ENCODE data around the gene STOML1. TPM values are rescaled to one million over a fixed set of nuclear protein-coding genes. Genes with fewer than 3 reads are reported as not detected.
"Not testable (repeated sequence)": the region's sequence is repeated elsewhere in the genome, so short reads cannot be mapped to it uniquely, and the experiment has no call there.

The STOML1 gene
- total RNA-seq, 2 experiments from 2014 or later, result 10.8 to 10.9 TPM

DNA sequence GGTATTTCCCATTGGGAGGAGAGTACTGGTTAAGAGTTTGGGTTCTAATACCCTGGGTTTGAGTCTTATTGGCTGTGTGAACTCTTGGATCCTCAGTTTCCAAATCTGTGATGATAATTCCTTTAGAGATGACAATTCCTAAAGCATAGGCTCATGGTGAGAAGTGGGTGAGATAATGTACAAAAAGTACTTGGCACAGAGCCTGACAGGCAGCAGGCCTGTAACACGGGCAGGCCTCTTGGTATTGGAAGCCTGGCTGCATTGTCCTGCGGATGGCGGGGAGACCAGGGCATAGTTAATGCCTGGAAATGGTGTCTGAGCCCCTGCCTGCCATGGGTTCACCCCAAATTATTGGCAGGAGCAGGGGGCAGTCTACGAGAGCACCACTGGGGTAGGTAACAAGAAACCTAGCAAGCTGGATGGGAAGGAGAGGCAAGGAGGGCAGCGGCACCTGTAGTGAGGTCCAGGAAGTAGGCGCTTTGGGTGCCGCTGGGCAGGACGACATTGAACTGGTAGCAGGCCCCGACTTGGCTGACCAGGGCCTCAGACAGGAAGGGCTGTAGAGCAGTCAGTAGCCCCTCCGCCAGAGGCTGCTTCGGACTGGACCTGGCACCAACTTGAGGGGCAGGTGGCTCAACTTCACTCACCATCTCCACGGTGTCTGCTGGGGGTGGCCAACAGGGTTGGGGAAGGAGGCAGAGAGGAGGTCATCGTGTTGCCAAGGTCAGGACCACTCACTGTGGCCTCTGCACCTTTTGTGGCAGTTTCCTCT lies 7.7 kb downstream of the STOML1 start:
- ChIA-PET CTCF (interaction anchor here (4.4 kb wide), 1 partner anchor 11 kb away, joined by 39 read pairs; no protein-coding TSS in a partner anchor), POLR2A (interaction anchor here (1.0 to 2.3 kb wide), 2 partner anchors 10 kb away, joined by 3 to 7 read pairs; partner anchors contain the start of gene PML)

GRCh38 chr15:73983773-73984172 lies 8.3 kb downstream of the STOML1 start:
- Mint-ChIP-seq H3K9me3 (ENCODE audit: insufficient read depth) (no peaks in the 10 kb centered on the region), H3K4me3 (no peak overlapping the region), H3K27ac (peak overlapping the region; percentile 56), H3K27me3 (ENCODE audit: low read depth) (peaks cover 3% of the 10 kb centered on the region), H3K4me1 (ENCODE audit: low read depth) (peaks cover 53% of the 10 kb centered on the region), H3K36me3 (ENCODE audit: low read depth) (peaks cover 6% of the 10 kb centered on the region)
- ATAC-seq (no peak), DNase-seq (no peak)
- ChIA-PET CTCF (interaction anchor here (1.1 to 4.4 kb wide), 2 partner anchors 10 to 25 kb away, joined by 3 to 39 read pairs; no protein-coding TSS in a partner anchor), POLR2A (interaction anchor here (1.0 to 2.3 kb wide), 3 partner anchors 8 to 11 kb away, joined by 3 to 7 read pairs (median 6); partner anchors contain the start of genes PML and STOML1)

More for the DNA sequence above, 7.7 kb downstream of the STOML1 start:
- ATAC-seq, result no peak
- no peak for DNase-seq
- Mint-ChIP-seq H3K27me3 (ENCODE audit: low read depth) (no peaks in the 10 kb centered on the region), H3K36me3 (ENCODE audit: low read depth) (peaks cover 6% of the 10 kb centered on the region), H3K9me3 (ENCODE audit: insufficient read depth) (no peaks in the 10 kb centered on the region), H3K4me3 (no peak overlapping the region), H3K4me1 (ENCODE audit: low read depth) (peaks cover 56% of the 10 kb centered on the region), H3K27ac (peak overlapping the region; percentile 56)

GRCh38 chr15:73983211-73983727 lies 8.8 kb downstream of the STOML1 start:
- Mint-ChIP-seq H3K9me3 (ENCODE audit: insufficient read depth) (no peaks in the 10 kb centered on the region), H3K4me1 (ENCODE audit: low read depth) (peaks cover 53% of the 10 kb centered on the region), H3K27me3 (ENCODE audit: low read depth) (peaks cover 5% of the 10 kb centered on the region), H3K27ac (peak overlapping the region; percentile 91), H3K36me3 (ENCODE audit: low read depth) (peaks cover 6% of the 10 kb centered on the region), H3K4me3 (no peak overlapping the region)
- no peak for ATAC-seq
- CTCF ChIA-PET, result interaction anchor here (1.1 to 4.4 kb wide), 3 partner anchors 10 to 24 kb away, joined by 3 to 39 read pairs (median 24); partner anchors contain the start of genes PML and STOML1
- DNase-seq, result no peak
- POLR2A ChIA-PET, result interaction anchor here (0.8 to 1.7 kb wide), 2 partner anchors 9 to 13 kb away, joined by 4 to 6 read pairs; partner anchors contain the start of gene STOML1

DNA sequence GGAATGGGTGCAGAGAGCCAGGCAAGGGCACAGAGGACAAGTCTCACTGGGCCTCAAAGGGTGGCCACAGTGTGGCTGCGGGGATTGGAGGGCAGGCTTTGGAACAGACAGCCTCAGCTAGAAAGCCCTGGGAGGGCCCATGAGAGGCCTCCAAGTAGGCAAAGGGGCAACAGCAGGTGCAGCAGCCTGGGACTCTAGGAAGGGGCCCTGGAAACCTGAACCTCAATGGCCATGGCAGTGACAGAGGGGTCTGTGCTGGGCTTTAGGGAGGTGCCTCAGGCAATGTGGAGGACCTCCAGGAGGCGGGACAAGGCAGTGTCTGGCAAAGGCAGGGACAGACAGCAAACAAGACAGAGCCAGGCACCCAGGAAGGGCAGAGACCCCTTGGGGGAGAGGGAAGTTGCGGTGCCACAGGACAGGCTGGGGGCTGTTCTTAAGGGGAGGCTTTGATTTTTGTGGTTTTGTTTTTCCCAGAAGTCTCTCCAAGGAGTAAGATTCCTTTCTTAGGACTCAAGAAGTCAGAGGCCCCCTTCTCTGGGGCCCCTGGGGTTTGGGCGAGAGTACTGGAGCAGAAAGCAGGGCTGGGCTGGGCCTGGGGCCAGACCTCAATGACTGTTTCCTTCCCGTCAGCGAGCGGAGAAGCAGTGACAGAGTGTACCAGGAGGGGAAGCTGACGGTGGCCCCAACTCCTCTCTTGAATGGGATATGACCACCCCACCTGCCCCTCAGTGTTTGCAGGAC lies 9.7 kb downstream of the STOML1 start:
- Mint-ChIP-seq H3K9me3 (ENCODE audit: insufficient read depth) (no peaks in the 10 kb centered on the region), H3K27ac (peak overlapping the region; percentile 91), H3K36me3 (ENCODE audit: low read depth) (peaks cover 6% of the 10 kb centered on the region), H3K27me3 (ENCODE audit: low read depth) (peaks cover 7% of the 10 kb centered on the region), H3K4me3 (peak overlapping the region; percentile 22), H3K4me1 (ENCODE audit: low read depth) (peaks cover 53% of the 10 kb centered on the region)
- CTCF ChIA-PET, result interaction anchor here (1.0 to 4.4 kb wide), 4 partner anchors 9 to 338 kb away, joined by 3 to 39 read pairs (median 14); partner anchors contain the start of genes PML and STOML1
- peak; percentile 70 for ATAC-seq
- POLR2A ChIA-PET, result interaction anchor here (0.8 to 2.5 kb wide), 3 partner anchors 9 to 14 kb away, joined by 4 to 19 read pairs (median 6); partner anchors contain the start of genes PML and STOML1
- DNase-seq, result peak; percentile 49

GRCh38 chr15:73981761-73982221 lies 10.3 kb downstream of the STOML1 start:
- POLR2A ChIA-PET, result interaction anchor here (1.7 to 2.5 kb wide), 2 partner anchors 10 to 13 kb away, joined by 6 to 19 read pairs; partner anchors contain the start of genes PML and STOML1
- no peak for DNase-seq

GRCh38 chr15:73979636-73980035 lies 12.5 kb downstream of the STOML1 start:
- Mint-ChIP-seq H3K4me3 (no peak overlapping the region), H3K36me3 (ENCODE audit: low read depth) (peaks cover 2% of the 10 kb centered on the region), H3K4me1 (ENCODE audit: low read depth) (peaks cover 59% of the 10 kb centered on the region), H3K9me3 (ENCODE audit: insufficient read depth) (no peaks in the 10 kb centered on the region), H3K27ac (no peak overlapping the region), H3K27me3 (ENCODE audit: low read depth) (peaks cover 13% of the 10 kb centered on the region)
- DNase-seq (no peak), ATAC-seq (no peak)
- POLR2A ChIA-PET, result no interaction called here
- CTCF ChIA-PET, result interaction anchor here (0.9 to 3.2 kb wide), 3 partner anchors 14 to 328 kb away, joined by 3 to 15 read pairs (median 9); partner anchors contain the start of gene PML

More at GRCh38 chr15:73981761-73982221, 10.3 kb downstream of the STOML1 start:
- H3K4me3 Mint-ChIP-seq, result peak overlapping the region; percentile 27
- peaks cover 7% of the 10 kb centered on the region for H3K27me3 Mint-ChIP-seq (ENCODE audit: low read depth)
- peaks cover 6% of the 10 kb centered on the region for H3K36me3 Mint-ChIP-seq (ENCODE audit: low read depth)
- peak; percentile 34 for ATAC-seq
- CTCF ChIA-PET, result interaction anchor here (1.0 to 4.4 kb wide), 5 partner anchors 8 to 339 kb away, joined by 3 to 39 read pairs (median 4); partner anchors contain the start of genes PML and STOML1
- H3K4me1 Mint-ChIP-seq (ENCODE audit: low read depth), result peaks cover 53% of the 10 kb centered on the region
- H3K27ac Mint-ChIP-seq, result peak overlapping the region; percentile 91
- H3K9me3 Mint-ChIP-seq (ENCODE audit: insufficient read depth), result no peaks in the 10 kb centered on the region

GRCh38 chr15:73978896-73979295 lies 13.2 kb downstream of the STOML1 start:
- ChIA-PET POLR2A (interaction anchor here (0.8 to 1.0 kb wide), 3 partner anchors 8 to 16 kb away, joined by 3 to 4 read pairs (median 4); partner anchors contain the start of gene PML), CTCF (interaction anchor here (0.9 to 3.2 kb wide), 4 partner anchors 15 to 329 kb away, joined by 3 to 15 read pairs (median 6); partner anchors contain the start of gene PML)
- DNase-seq (no peak), ATAC-seq (no peak)
- no peak overlapping the region for H3K4me3 Mint-ChIP-seq
- peaks cover 2% of the 10 kb centered on the region for H3K36me3 Mint-ChIP-seq (ENCODE audit: low read depth)
- peaks cover 16% of the 10 kb centered on the region for H3K27me3 Mint-ChIP-seq (ENCODE audit: low read depth)
- H3K4me1 Mint-ChIP-seq (ENCODE audit: low read depth), result peaks cover 59% of the 10 kb centered on the region
- no peaks in the 10 kb centered on the region for H3K9me3 Mint-ChIP-seq (ENCODE audit: insufficient read depth)
- peak overlapping the region; percentile 57 for H3K27ac Mint-ChIP-seq

GRCh38 chr15:73975440-73976125 lies 16.5 kb downstream of the STOML1 start:
- POLR2A ChIA-PET, result interaction anchor here (0.9 to 4.4 kb wide), 4 partner anchors 9 to 18 kb away, joined by 3 to 29 read pairs (median 6); partner anchors contain the start of genes PML and STOML1
- H3K27me3 Mint-ChIP-seq (ENCODE audit: low read depth), result peaks cover 19% of the 10 kb centered on the region
- ATAC-seq (peak; percentile 47), DNase-seq (peak; percentile 73)
- H3K27ac Mint-ChIP-seq; H3K9me3 Mint-ChIP-seq (ENCODE audit: insufficient read depth); H3K36me3 Mint-ChIP-seq (ENCODE audit: low read depth): not testable (repeated sequence)
- H3K4me1 Mint-ChIP-seq (ENCODE audit: low read depth), result peaks cover 40% of the 10 kb centered on the region
- CTCF ChIA-PET, result interaction anchor here (0.6 to 14.5 kb wide), 7 partner anchors 11 to 332 kb away, joined by 3 to 310 read pairs (median 85); partner anchors contain the start of genes PML and STOML1
- peak overlapping the region; percentile 36 for H3K4me3 Mint-ChIP-seq

DNA sequence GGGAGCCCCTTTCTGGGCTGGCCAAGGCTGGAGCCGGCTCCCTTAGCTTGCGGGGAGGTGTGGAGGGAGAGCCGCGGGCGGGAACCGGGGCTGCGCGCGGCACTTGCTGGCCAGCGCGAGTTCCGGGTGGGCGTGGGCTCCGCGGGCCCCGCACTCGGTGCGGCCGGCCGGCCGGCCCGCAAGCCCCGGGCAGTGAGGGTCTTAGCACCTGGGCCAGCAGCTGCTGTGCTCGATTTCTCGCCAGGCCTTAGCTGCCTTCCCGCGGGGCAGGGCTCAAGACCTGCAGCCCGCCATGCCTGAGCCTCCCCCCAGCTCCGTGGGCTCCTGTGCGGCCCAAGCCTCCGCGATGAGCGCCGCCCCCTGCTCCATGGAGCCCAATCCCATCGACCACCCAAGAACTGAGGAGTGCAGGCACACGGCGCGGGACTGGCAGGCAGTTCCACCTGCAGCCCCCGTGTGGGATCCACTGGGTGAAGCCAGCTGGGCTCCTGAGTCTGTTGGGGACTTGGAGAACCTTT lies 18.4 kb downstream of the STOML1 start:
- ChIA-PET CTCF (interaction anchor here (0.8 to 14.5 kb wide), 14 partner anchors 9 to 349 kb away, joined by 3 to 310 read pairs (median 6); partner anchors contain the start of genes PML and STOML1), POLR2A (interaction anchor here (0.7 to 4.4 kb wide), 4 partner anchors 11 to 23 kb away, joined by 3 to 29 read pairs (median 5); partner anchors contain the start of genes PML and STOML1)
- H3K27ac Mint-ChIP-seq; H3K36me3 Mint-ChIP-seq (ENCODE audit: low read depth); H3K9me3 Mint-ChIP-seq (ENCODE audit: insufficient read depth); ATAC-seq; DNase-seq; H3K4me3 Mint-ChIP-seq: not testable (repeated sequence)
- Mint-ChIP-seq H3K27me3 (ENCODE audit: low read depth) (peaks cover 16% of the 10 kb centered on the region), H3K4me1 (ENCODE audit: low read depth) (peaks cover 43% of the 10 kb centered on the region)

Measured in activated CD8-positive, alpha-beta T cell treated with anti-CD3 and anti-CD28 coated beads, Interleukin-2, amount 10 ng/mL, durations not matched to agents 7 days and 5 days (primary cell).